Ovary (tissue), 9 donors: ENCODE measurements around the gene FBXO11. TPM values are rescaled to one million over a fixed set of nuclear protein-coding genes. Genes with fewer than 3 reads are reported as not detected.

Experiments used
- DNase-seq, 5 donors: peaks; one replicate each; pipeline ENCODE4 v3.0.0-alpha.2; 2019 to 2020
- H3K27ac ChIP-seq, 2 donors: fragments of 200-600 bp; one replicate each; pipeline versions ENCODE4 v1.5.1 to v1.8.0; 2019 to 2022
- H3K27me3 ChIP-seq: fragments of 200-600 bp; one replicate; pipeline ENCODE4 v1.8.0; 2022
- H3K36me3 ChIP-seq: fragments of 200-600 bp; sonication (generic); one replicate; pipeline ENCODE4 v1.5.1; 2019
- H3K4me1 ChIP-seq: one replicate; pipeline ENCODE4 v1.8.1; 2013; ENCODE audit warnings: mild to moderate bottlenecking, moderate library complexity; ENCODE audit not compliant: insufficient read depth
- H3K4me3 ChIP-seq: fragments of 200-600 bp; sonication (generic); one replicate; pipeline ENCODE4 v1.5.1; 2017
- H3K9me3 ChIP-seq, 2 donors: fragments of 200-600 bp in 1 of 2; sonication (generic) in 1 of 2; one replicate each; pipeline versions ENCODE4 v1.5.1 to v1.8.1; 2013 to 2019; ENCODE audit warnings: mild to moderate bottlenecking in 1 of 2, moderate library complexity in 1 of 2
- EP300 ChIP-seq: sonication (generic); formaldehyde crosslinking; IDR thresholded peaks from one replicate; pipeline ENCODE4 v1.6.1; 2017; ENCODE audit warnings: antibody characterized with exemption
- POLR2A ChIP-seq: fragments of 450-650 bp; IDR thresholded peaks from one replicate; pipeline ENCODE4 v1.6.1; 2017; ENCODE audit warnings: antibody characterized with exemption, mild to moderate bottlenecking, moderate library complexity
- WGBS, 3 donors: extraction: QIAGEN DNeasy Blood & Tissue Kit in 1 of 3; methylation state at CpG; one replicate each; pipeline versions ENCODE4 v1.1.5 to v1.1.7; 2013 to 2017; 5-methylcytosine and 5-hydroxymethylcytosine counted together
- intact Hi-C, 4 donors: fragments of 100-400 bp; cut with DNase I; formaldehyde crosslinking; loops; one replicate each; pipeline versions ENCODE4 v1.11.0 to v1.15.1; 2022 to 2023
- polyA plus RNA-seq, 2 donors: library from polyadenylated mRNA; stranded (reverse); fragments of 200-250 nt in 1 of 2; fragments of 350-450 nt in 1 of 2; fragmentation: Illumina TruSeq in 1 of 2; extraction: RNeasy Lipid Tissue Mini Kit (QIAGEN cat#74804) in 1 of 2; gene quantifications; one replicate each; pipeline ENCODE4 v1.2.3, GENCODE V29; 2013 to 2014
- total RNA-seq, 7 donors: library from RNA; depleted of rRNA in 2 of 7; stranded (reverse); fragments of >200 nt in 2 of 7; fragmentation: NEBNext Ultra II Directional in 3 of 7; extraction: Animal tissue kit (Norgen Biotek cat#: 25700) in 3 of 7; gene quantifications; one replicate each; pipeline versions ENCODE4 v1.1.0 to v1.2.4, GENCODE V29; 2016 to 2023
- TF ChIP-seq, protein P1 (sequence below), 3 donors: fragments of 450-650 bp in 2 of 3; fragments of 200-600 bp in 1 of 3; IDR thresholded peaks; one replicate each; pipeline versions ENCODE4 v1.5.1 to v1.8.0; 2016 to 2022; ENCODE audit warnings: antibody characterized with exemption in 3 of 3, mild to moderate bottlenecking in 1 of 3
- donor health status: DM: no; HTN: no; CAD: no; lungs with moderate emphysema.
- donor health status: DM: no; HTN: no; CAD: no.
- donor health status: Bipolar disorder and iron deficiency.
- donor health status: DM: yes; HTN: yes; CAD: no.
- donor health status: DM: no; HTN: no; CAD: no.
- donor health status: DM: yes; HTN: yes; CAD: no.

The FBXO11 gene
- total and polyA plus RNA-seq, 9 donors, result 35.6 to 85.9 (median 71.1) TPM

DNA sequence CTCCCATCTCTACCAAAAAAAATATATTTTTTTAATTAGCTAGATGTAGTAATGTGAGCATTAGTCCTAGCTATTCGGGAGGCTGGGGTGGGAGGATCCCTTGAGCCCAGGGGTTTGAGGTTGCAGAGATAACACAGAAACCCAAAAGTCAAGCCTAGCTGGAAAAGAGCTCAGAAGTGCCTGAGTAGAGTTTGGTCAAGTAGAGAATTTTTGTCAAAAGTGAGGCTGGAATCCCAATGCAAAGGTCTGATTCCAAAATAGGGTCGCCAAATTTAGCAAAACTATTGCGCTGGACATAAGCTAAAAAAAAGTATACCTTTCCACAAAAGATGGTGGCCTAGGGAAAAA lies 138.8 kb downstream of the FBXO11 start:
- Histone ChIP-seq H3K36me3 (no peaks in the 10 kb centered on the region), H3K4me3 (no peak overlapping the region), H3K9me3 (no peaks in the 10 kb centered on the region), H3K27ac (no peak overlapping the region), H3K27me3 (no peaks in the 10 kb centered on the region), H3K4me1 (no peaks in the 10 kb centered on the region)
- DNase-seq, result no peak
- 38 to 53% (median 47%) methylated on average over 3 of the region's 3 CpGs for WGBS, 3 donors
- intact Hi-C loops, result loop anchor here in 3 of 4 donors (5.0 to 10.0 kb wide), 6 partner anchors 323 to 430 kb away; no protein-coding TSS in a partner anchor
- TF ChIP-seq, protein P1, sequence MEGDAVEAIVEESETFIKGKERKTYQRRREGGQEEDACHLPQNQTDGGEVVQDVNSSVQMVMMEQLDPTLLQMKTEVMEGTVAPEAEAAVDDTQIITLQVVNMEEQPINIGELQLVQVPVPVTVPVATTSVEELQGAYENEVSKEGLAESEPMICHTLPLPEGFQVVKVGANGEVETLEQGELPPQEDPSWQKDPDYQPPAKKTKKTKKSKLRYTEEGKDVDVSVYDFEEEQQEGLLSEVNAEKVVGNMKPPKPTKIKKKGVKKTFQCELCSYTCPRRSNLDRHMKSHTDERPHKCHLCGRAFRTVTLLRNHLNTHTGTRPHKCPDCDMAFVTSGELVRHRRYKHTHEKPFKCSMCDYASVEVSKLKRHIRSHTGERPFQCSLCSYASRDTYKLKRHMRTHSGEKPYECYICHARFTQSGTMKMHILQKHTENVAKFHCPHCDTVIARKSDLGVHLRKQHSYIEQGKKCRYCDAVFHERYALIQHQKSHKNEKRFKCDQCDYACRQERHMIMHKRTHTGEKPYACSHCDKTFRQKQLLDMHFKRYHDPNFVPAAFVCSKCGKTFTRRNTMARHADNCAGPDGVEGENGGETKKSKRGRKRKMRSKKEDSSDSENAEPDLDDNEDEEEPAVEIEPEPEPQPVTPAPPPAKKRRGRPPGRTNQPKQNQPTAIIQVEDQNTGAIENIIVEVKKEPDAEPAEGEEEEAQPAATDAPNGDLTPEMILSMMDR (IDR thresholded peaks at IDR 0.05), result no peak
- TF ChIP-seq EP300 (no peak), POLR2A (no peak)

DNA sequence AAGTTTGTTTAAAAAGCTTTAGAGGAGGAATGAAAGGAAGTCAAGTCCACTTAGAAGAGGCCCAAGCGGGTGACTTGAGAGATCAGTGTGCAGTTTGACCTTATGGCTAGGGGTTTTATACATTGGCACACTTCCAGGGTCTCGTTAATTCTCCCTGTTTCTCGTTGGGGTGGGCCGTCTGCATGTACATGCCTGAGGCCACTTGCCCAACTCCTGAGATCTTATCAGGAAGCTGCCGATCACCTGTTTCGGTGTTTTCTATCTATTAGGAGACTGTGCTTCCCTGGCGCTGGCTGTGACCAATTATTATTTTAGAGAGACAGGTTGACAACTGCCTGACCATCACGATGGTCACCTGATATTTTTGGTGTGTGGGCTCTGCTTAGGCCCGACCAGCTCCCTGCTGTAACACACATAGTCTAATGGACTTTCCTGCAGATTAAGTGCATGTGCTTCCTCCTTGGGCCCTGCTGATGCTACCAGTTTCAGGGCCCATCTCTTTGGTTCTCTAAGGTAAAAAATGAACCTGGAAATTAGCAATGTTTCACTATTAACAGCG lies 154.4 kb downstream of the FBXO11 start:
- Histone ChIP-seq H3K9me3 (no peaks in the 10 kb centered on the region), H3K27ac (no peak overlapping the region), H3K27me3 (no peaks in the 10 kb centered on the region), H3K4me3 (no peak overlapping the region), H3K4me1 (no peaks in the 10 kb centered on the region), H3K36me3 (no peaks in the 10 kb centered on the region)
- DNase-seq, result no peak
- intact Hi-C loops, result no loop called here
- TF ChIP-seq POLR2A (no peak), EP300 (no peak)
- TF ChIP-seq, protein P1 (IDR thresholded peaks at IDR 0.05), result no peak
- 65 to 75% (median 74%) methylated on average over 10 of the region's 10 CpGs for WGBS, 3 donors

DNA sequence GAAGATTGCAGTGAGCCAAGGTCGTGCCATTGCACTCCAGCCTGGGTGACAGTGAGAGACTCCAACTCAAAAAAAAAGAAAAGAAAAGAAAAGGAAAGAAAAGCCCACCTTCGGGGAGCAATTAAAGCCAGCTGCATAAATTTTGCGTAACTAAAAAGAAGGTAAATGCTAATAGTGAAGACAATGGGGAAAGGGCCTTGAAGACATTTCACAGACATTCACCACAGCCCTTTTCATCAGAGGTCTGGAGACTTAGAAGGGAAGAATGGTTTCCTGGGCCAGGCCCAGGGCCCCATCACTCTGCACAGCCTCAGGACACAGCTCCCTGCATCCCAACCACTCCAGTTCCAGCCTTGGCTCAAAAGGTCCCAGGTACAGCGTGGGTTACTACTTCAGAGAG lies 158.4 kb downstream of the FBXO11 start:
- no peaks in the 10 kb centered on the region for H3K27me3 ChIP-seq
- 86 to 92% (median 88%) methylated on average over 4 of the region's 4 CpGs for WGBS, 3 donors
- DNase-seq, result no peak
- H3K4me3 ChIP-seq, result no peak overlapping the region
- H3K36me3 ChIP-seq, result no peaks in the 10 kb centered on the region
- no peak overlapping the region for H3K27ac ChIP-seq
- H3K4me1 ChIP-seq, result no peaks in the 10 kb centered on the region
- intact Hi-C loops, result no loop called here
- no peak for TF ChIP-seq POLR2A
- TF ChIP-seq EP300, result no peak
- TF ChIP-seq, protein P1 (IDR thresholded peaks at IDR 0.05), result no peak
- no peaks in the 10 kb centered on the region for H3K9me3 ChIP-seq

DNA sequence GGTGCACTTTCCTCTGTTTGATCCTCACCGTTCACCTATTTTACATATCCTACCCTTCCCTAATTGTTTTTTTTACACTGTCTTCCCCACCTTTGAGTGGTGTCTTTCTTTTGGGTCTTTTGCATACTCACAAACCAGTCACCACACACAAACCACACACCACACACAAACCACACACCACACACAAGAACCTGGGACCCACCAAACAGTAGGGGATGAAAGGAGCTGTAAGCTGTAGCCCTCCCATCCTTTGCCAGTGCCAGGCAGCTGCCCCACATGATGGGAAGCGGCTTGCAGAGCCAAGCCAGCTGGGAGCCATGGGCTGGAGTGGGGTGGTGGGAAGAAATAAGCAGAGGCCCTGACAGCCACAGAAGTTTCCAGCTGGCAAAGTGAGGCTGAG lies 162.2 kb downstream of the FBXO11 start:
- DNase-seq, result no peak
- Histone ChIP-seq H3K4me1 (no peaks in the 10 kb centered on the region), H3K4me3 (no peak overlapping the region), H3K27me3 (no peaks in the 10 kb centered on the region), H3K27ac (no peak overlapping the region), H3K36me3 (no peaks in the 10 kb centered on the region), H3K9me3 (no peaks in the 10 kb centered on the region)
- intact Hi-C loops, result no loop called here
- 72 to 77% (median 74%) methylated on average over 2 of the region's 2 CpGs for WGBS, 3 donors
- TF ChIP-seq POLR2A (no peak), EP300 (no peak)
- TF ChIP-seq, protein P1 (IDR thresholded peaks at IDR 0.05), result no peak
